Ecto neural progenitor cell (in vitro differentiated cells): ENCODE measurements around the gene ZNF652.
"Not testable (repeated sequence)": the region's sequence is repeated elsewhere in the genome, so short reads cannot be mapped to it uniquely, and the experiment has no call there.

ENCODE experiments used
- DNase-seq: peaks from one replicate; pipeline ENCODE4 v3.0.0-alpha.2; 2018; ENCODE audit warnings: low spot score

Gene ZNF652

DNA sequence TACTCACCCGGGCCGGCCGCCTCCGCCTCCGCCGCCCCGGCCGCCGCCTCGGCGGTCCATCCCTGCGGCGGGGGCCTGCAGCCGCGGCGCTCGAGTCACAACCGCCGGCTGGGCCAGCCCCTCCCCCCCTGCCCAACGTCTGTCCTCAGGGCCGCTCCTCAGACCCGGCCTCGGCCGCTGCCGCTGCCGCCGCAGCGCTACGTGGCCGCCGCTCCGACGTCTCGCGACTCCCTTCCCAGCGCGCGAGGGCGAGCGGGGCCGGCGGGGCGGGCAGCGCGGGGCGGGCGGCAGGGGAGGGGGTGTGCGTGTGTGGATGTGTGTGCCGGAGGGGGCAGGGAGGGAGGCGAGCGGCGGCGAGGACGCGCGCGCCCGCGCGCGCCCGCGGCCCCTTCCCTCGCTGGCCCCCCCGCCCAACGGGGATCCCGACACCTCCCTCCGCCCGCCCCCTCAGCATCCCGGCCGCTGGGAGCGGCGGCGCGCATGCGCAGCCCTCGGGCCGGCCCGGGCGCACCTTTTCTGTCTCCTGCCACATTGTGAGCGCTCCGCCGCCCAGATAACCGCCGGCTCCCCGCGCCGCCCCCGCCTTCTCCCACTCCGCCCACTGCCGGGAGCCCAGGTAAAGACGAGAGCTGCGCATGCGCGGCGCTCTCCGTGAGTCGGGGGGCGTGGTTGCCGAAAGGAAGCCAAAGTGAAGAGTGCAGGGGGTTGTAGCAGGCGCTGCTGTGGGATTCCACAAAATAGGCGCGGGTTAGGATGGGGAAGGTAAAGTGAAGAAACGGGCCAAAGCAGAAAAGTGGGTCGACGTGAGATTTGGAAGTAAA is at the start of gene ZNF652:
TSS of gene ZNF652 (minus strand) at position 349 of the 821 bp plus-strand sequence. CDS start 44,525 bp downstream, outside the sequence.
- peak; percentile 99 for DNase-seq

DNA sequence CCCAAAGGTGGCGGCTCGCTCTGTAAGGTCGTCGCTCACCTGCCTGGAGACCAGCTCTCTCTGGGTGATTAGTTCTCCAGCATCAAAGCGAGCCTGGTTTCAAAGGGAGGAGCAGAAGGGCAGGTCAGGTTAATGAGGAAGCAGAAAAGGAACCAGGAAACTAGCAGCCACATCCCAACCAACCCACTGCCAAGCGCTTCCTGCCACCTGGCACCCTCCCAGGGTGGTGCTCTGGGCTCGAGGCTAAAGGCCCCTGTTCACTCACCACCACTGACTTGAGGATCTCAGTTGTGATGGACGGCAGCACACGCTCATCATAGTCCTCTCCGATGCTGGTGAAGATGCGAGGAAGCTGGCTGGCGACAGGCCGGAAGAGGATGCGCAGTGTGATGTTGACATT is 47.0 kb upstream of the ZNF652 start:
- DNase-seq, result no peak

DNA sequence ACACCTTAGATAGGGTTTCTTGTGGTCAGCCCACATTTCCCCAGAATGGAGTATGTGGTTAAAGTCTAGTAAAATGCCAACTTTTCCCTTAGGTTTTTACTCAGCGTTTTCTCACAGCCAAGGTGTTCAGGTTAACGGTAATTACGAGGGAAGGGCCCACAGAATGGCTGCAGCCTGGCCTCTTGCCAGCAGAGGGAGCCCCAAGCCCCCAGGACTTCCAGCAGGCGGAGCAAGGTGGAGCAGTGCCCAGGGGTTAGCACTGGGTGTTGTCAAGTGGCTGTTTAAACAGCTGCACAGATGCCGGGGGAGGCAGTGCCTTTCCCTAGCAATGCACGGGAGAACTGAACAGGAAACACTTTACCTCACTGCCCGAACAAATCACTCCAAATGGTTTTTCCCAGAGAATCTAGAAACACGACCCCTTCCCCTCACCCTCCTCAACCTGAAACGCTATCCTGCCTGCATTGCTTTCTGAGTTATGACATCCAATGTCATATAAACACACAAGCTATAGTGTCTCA is 46.0 kb upstream of the ZNF652 start:
- peak; percentile 92 for DNase-seq

DNA sequence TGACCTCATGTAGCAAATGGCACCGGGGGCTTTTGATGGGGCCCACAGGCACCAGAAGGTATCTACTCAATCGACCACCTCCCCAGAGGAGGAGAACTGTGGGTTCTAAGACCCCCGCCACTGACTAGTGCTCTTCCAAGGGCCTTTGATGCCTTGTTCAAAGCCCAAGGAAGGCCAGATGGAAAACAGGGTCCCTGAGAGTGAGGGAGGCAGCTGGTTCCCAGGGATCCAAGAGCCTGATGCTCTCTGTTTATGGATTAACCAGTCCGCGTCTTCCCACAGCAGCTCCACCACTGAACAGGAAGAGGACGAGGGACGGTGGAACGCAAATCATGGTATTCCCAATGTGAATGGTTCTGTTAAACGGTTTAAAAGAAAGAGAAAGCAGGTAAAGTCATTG is 45.0 kb upstream of the ZNF652 start:
- no peak for DNase-seq

DNA sequence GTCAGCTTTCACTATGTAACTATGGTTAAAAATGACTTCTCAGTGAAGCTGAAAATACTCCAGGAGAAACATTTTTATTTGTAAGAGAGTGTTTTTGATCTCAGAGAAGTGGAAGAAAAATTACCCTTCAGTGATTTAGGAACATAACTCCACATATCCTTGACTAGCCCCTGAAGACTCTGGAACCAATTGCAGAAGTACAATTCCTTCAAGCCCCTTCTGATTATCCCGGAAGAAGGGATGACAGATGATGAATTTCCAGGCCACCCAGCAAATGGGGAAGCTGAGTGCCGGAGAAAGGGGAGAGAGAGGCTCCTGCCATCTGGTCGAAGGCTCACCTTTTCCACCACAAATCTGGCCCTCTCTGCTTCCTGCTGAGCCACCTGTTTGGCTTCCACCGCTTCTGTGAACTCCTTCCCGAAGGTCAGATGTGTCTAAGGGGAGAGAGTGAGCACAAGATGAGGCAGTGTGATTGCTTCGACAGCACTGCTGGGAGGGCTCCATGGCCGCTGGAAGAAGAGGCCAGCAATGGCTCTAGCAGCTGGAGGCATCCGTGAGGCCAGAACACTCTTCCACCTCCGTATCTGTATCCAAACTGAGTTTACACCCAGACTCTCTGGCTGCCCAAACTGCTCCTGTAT is 44.5 kb upstream of the ZNF652 start:
- no peak for DNase-seq

DNA sequence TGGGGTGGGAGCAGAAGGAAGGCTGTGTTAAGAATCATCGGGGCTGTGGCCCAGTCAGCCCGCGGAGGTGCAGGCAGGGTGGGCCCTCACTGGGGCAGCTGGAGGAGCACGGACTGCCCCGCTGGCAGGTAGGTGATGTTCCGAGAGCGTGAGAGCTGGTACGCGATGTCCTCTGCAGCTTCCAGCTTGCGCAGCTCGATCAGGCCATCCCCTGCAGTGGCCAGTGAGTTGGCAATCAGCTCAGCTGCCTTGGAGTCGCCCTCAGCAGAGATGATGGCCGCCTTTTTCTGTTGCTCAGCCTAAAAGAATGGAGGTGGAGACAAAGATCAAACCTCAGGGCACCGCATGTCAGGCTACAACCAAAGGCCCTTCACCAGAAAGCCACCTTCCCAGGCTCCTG is 42.9 kb upstream of the ZNF652 start:
- DNase-seq, result no peak

DNA sequence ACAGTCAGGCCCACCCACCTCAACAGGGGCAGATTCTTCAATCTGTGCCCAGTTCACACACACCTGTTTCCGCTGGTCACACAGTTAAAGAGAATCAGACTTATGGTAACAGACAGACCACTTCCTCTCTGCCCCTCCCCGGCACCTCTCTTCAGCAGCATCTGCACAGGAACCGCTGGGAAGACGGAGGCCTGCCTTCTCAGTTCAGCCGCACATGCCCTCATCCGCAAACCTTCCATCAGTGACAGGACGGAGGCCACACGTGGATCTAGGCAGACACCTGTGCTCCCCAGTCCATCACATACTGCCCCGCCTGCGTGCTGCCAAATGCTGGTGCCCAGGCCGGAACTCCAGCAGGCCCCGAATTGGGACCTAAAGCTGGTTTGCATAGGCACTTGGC is 42.3 kb upstream of the ZNF652 start:
- DNase-seq, result no peak

DNA sequence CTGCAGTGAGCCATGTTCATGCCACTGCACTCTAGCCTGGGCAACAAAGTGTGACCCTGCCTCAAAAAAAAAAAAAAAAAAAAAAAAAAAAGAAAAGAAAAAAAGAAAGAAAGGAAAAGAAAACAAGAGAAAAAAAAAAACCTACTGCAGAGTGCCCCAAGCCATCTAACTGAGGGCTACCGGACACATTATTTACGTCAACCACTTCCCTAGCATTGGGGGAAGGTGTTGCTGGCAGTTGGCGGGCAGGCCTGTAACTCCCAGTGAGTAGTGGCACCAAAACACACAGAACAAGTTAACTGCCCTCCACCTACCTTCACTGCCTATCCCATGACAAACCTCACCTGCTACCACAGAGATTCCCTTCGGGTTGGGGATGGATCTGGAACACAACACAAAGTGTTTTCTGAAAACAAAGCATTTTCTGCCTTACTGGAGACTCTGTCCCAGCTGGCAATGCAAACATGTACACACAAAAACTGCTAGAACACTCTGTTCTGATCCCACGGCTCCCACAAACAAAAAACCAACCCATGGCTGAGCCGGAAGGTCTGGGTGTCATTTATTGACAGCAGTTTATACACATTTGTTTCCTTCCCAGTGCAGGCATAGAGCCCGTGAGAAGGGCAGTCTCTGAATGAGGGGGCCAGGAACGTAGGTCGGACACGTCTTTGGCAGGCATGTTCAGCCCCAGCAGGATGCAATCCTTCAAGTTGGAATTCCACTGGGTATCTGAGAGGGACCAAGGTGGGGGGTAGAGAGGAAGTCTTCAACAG is 41.7 kb upstream of the ZNF652 start:
- DNase-seq, result no peak

DNA sequence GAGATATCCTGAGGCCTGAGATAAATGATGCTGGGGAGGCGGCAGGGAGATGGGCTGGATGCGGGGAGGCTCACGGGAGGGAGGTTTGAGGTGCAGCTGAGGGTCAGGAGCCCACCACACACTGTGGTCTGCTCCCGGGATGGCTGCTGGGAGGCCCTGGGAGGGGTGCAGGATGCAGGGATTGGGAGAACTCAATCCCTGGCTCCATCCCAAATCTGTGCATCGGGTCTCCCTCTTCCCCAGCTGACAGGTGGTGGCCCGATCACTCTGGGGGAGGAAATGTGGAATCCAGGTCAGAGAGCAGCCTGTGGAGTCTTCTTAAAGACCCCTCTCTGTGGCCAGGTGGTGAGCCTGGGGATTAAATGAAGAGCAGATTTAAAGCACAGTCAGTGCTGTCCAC is 40.7 kb upstream of the ZNF652 start:
- no peak for DNase-seq

DNA sequence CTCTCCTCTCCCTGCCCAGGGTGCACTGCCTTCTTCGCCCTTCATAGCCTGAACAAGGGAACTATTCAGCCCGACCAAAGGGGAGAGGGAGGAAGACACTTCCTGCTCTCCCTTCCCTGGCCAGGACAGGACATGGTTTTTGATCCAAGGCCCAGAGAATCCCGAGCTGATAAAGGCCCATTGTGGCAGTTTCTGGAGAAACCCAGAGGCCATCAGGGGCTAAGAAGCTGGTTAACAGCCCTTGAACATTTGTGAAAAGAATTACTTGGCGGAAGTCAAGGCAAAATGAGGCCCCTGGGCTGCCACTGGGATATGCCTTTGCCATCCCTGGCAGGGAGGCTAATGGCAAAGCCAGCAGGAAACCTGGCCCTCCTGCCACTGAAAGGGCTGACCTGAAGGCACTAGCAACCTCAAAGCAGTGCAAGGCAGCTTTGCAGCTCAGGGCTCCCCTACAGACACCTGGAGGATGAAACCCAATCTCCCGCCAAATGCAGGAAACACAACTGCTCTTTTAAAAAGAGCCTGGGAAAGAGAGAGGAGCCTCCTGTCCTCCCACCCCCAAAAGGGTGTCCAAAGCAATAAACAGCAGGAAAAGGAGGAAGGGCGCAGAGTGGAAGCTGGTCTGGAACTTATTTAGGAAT is 40.0 kb upstream of the ZNF652 start:
- no peak for DNase-seq

DNA sequence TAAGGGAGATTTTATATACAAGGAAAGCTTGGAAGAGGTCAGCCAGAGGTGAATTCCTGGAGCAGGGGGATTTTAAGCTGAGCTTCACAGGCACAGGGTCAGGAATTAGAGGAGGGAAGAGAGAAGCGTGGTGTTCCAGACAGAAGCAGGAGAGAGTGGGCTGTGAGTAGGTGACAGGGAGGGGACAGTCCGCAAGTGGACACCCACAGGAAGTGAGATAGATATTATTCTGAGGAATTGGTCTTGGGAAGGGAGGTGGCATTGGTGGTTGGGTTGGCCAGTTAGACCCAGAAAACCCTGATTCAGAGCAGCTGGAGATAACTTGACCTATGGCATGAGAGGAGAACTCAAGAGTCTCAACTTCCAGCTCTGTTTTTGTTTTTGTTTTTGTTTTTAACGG is 37.9 kb upstream of the ZNF652 start:
- no peak for DNase-seq

DNA sequence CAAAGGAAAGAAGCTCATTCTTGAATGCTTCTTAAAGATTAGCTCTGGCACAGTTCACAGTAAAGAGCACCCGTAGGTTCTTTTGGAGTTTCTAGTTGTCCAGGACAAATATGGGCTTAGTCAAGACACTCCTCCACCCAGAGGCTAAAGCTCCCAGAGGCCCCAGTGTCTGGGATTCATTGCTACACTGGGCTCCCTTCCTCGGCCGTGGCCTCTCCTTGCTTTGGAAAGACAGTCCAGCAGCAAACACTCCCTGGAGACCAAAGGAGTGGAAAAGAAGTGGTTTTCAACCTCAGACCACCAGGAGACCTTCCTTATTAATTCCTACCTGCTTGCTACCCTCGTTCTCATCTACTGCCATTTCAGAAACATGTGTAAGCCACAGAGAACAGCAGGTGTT is 35.5 kb upstream of the ZNF652 start:
- no peak for DNase-seq

DNA sequence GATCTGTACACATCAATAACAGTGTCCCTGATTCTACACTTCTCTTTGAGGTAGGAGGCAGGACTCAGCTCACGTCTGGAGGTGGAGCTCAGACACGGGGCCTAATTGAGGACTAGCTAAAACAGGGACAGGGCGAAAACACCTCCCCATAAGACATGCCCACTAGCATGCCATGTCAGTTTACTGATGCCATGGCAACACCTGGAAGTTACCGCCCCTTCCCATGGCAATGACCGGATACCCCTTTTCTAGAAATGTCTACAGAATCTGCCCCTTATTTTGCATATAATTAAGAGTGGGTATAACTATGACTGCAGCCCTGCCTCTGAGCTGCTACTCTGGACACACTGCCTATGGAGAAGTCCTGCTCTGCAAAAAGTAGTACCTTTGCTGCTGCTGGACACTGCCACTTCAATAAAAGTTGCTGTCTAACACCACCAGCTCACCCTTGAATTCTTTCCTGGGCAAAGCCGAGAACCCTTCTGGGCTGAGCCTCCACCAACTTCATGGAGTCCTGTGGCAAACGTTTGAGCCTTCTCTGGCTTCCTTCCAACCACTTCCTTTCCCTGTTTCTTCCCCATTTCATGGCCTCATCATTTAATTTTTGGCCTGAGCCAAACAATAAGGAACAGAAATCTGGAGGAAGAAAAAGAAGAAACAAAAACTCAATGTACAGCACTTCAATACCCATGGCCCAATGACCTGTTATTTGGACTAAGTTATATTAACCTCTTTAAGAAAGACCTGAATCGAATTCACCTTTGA is 31.6 kb upstream of the ZNF652 start:
- DNase-seq, result no peak

DNA sequence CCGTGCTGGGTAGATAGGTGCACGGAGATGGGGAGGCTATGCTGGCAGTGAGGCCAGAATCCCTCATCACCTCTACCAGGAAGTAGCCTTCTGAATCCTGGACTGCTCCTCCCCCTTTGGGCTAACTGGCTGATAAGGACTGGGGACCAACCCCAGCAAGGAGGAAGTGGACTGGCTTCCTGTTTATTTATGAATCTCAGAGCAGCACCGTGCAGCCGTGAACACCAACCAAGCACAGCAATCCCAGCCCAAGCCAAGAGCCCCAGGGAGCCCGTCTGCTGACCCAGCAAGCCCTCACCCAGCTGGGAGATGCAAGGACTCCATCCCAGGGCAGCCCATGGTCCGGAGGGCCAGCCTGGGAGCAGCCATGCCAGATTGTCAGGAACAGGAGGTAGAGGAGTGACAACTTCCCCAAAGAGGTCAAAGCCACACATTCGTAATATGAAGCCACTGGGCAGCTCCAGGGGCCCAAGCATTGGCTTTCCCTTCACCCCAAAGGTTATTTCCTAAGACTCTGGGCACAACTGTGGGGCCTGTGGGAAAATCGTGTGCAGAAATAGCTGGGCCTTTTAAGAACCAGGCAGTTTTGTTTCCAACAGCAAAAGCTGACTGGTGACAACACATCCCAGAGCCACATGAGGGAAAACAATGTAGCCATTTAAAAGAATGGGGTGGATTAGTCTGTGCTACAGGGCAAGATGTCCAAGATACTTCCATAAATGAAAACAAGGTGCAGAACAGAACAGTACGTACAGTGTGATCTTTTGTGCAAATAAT is 28.7 kb upstream of the ZNF652 start:
- no peak for DNase-seq

DNA sequence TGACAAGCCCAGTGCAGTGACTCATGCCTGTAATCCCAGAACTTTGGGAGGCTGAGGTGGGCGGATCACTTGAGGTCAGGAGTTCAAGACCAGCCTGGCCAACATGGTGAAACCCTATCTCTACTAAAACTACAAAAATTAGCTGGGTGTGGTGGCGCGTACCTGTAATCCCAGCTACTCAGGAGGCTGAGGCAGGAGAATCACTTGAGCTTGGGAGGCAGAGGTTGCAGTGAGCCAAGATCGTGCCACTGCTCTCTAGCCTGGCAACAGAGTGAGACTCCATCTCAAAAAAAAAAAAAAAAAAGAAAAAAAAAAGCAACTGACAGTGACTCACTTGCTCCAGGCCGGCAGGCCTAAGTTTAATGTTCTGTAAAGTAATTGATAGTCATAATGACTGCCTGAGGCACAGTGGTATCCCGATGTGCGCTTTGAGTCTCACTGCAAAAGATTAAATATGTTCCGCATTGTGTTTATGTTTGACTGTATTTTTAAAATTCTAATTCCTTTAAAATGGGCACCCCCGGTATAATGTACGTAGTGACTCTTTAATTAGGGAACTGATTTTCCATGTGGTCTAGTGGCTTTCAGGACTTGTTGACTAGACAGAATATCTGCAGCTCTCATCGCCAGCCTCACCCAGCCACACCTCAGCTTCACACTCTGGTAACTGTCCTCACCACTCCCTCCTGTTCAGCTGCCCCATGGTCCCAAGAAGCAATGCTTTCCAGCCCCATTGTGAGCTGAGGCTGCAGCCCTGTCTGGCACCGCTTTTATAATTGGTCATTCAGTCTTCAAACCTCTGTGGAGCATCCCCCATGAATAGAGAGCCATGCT is 27.7 kb upstream of the ZNF652 start:
- DNase-seq, result not testable (repeated sequence)

DNA sequence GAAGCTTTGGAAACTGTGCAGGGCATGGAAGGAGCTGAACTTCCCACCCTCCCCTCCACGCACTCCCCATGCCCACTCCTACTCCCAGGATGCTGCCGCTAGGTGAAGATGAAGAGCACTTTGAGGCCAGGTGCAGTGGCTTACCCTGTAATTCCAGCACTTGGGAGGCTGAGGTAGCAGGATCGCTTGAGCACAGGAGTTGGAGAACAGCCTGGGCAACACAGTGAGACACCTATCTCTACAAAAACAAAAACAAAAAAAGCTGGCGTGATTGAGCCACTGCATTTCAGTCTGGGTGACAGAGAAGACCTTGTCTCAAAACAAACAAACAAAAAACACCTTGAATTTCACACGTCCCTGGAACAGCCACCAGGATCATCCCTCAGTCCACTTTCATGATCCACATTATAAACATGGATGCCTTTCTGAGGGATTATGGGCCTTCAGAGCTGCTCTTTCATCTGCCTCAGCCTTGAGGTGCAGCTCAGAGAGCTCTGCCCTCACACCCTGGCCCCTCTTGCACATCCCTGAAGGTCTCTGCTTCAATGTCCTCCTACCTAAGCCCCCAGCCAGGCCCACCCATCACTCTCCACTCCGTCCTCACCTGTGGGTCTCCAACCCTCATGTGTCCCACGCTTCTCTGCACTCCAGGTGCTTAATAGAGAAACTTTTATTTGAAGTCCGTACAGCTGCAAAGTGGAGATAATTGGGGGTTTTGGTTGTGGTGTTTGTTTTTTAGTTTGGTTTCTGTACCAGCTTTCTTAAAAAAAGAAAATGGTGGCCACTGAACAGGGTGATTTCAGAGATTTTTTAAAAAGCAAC is 26.9 kb upstream of the ZNF652 start:
- DNase-seq, result no peak

DNA sequence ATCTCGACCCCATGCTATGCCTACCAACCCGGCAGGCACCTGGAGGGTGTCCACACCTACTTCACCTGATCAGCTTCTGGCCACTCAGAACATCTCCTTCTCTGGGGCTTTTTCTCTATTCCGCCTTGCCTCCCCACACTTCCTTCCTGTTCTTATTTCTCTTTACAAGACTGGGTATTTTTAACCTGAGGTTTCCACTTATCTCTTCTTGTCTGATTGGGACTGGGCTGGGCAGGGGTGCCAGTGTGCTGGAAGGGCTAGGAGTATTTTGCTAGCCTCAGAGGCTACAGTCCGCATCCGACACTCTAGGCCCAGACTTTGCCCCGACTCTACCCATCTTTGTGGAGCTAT is 26.2 kb upstream of the ZNF652 start:
- no peak for DNase-seq

DNA sequence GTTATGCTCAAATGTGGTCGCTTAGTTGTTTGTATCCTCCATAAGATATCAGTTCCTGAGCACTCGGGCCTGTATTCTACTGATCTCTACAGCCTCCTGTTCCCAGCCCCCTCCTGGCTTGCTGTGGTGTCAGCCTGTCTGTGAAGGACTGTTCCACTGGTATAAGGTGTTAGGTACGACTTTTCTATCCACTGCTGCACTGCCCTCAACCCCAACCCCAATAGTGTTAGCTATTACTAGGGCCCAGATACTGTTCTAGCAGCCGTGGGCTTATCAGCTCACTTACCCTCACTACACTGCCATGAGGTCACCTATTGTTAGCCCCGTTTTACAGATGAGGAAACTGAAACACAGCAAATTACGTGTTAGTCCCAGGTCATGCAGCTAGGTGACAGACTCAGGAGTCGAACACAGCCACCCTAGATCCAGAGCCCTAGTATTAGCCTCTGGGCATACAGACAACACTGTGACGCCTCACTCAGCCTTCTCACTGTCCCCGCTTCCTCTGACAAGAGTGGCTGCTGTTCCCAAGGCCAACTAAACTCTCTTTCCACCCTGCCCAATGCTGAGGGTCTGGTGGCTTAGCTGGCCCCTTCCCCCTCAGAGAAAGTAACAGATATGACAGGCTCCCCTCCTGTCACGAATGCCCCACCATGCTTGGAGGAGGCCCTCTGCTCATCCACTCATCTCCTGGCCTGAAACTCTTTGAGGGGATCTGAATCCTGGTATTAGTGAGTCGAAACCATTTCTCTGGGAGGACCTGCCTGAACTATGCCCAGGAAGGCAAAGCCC is 25.6 kb upstream of the ZNF652 start:
- DNase-seq, result no peak
